GM18951 (cell line): ENCODE results near the gene LSM11.

Experiments used
- POLR2A ChIP-seq: IDR thresholded peaks from 4 replicates; pipeline ENCODE4 v1.6.1; 2011; ENCODE audit warnings: mild to moderate bottlenecking; ENCODE audit not compliant: insufficient read length, insufficient read depth; ENCODE audit errors: extremely low read depth
- in situ Hi-C: fragments of 300-500 bp; cut with MboI; formaldehyde crosslinking; loops from one replicate; pipeline ENCODE4 v1.12.0; 2022; ENCODE audit warnings: low sequenced_read_pairs, mixed read lengths, inconsistent platforms; ENCODE audit not compliant: unreplicated experiment

Gene LSM11

DNA sequence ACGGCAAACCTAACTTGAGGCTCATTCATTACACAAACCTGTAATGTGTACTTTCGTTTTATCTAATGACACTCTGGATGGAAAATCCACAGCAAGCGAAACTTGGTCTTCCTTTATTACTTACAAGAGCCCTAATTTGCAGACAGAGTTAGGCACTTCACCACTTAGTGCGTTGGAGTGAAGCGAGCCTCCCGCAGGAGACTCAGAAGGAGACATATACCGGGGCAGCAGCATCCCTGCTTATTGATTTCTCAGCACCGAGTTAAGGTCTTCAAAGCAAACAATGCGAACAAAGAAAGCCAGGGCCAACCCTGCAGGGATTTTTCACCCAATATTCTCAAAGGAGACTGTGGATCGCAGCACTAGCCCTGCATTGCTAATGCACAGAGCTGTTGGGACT lies 28.6 kb downstream of the LSM11 start:
- in situ Hi-C loops, result no loop called here
- TF ChIP-seq POLR2A, result no peak

DNA sequence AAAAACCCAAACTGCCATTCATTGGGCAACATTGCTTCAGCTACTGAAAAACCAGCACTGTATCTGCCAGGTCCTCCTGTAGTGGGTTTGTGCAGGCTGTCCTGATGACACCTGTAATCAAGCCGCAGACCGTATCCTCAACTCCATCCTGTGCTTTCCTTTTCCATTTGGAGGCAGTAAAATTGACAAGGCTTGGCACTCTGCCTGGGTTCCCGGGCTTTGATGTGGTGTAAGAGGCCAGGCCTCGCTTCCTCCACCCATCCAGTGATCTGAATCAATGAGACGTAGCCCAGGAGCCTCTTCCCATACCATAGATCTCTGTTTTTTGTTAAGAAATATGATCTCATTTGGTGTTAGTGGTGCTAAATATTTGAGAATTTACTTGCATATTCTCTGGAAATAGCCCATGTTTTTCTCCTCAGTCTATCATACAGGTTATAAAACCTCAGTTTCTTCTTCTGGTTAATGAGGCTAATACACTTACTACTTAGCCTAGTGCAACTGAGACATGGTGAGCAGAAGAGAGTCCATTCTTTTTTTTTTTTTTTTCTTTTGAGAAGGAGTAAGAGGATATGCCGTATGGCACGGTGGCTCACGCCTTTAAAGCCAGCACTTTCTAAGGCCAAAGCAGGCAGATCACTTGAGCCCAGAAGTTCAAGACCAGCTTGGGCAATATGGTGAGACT lies 34.8 kb downstream of the LSM11 start:
- in situ Hi-C loops, result no loop called here
- no peak for TF ChIP-seq POLR2A

DNA sequence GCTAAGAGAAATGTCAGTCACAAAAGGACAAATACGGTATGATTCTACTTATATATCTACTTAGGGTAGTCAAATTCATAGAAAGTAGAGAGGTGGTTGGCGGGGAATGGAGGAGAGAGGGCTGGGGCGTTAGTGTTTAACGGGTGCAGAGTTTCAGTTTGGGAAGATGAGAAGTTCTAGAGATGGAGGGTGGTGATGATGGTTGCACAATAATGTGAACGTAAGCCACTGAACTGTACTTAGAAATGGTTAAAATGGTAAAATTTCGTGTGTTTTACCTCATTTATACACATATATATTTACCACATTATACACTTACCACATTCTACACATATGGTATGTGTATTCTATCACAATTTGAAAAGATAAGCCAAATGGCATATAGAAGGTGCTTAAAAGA lies 35.7 kb downstream of the LSM11 start:
- no peak for TF ChIP-seq POLR2A
- in situ Hi-C loops, result no loop called here

DNA sequence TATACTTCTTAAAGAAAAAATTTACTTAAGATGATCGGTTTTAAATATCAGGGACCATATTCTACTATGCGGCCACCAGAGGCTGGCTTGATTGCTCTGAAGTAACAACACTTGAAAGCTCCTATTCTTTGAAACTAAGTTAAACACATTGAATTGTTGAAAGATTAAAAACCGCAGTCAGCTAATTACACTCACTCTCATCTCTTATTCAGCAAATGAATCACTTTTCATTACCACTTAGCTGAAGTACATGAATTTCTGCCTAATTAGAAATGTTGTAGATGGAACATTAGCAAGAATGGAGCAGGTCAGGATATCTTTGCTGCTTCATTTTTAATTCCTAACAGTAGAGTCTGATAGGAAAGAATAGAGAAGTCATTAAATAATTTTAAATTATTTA lies 42.3 kb downstream of the LSM11 start:
- in situ Hi-C loops, result no loop called here
- TF ChIP-seq POLR2A, result no peak

DNA sequence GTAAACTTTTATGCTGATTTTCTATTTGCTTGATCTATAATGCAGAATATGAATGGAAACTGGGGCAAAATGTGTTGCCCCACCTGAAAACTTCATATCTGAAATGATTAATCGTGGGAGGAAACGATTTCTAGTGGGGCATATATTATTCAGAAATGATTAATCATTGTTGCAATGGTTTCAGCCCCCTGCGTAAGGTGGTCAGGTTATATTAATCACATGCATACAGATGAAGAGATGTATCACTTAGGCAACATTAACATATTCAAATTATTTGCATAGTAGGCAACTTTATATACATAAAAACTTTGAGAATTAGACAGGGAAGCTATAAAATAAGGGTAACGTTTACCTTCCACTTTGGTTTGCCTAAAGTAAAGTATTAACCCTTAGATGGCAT lies 49.8 kb downstream of the LSM11 start:
- in situ Hi-C loops, result no loop called here
- no peak for TF ChIP-seq POLR2A

DNA sequence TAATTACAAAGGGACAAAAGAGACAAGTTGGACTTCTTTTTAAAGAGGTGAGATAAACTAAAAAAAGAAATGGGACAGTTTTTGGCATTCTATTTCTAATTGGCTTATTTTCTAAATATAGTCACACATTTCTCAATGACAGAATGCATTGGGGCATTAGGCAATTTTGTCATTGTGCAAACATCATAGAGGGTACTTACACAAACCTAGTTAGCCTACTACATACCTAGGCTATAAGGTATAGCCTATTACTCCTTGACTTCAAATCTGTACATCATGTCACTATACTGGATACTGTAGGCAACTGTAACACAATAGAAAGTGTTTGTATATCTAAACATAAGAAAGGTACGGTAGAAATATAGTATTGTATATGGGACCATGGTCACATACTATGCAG lies 56.1 kb downstream of the LSM11 start:
- in situ Hi-C loops, result no loop called here
- no peak for TF ChIP-seq POLR2A

DNA sequence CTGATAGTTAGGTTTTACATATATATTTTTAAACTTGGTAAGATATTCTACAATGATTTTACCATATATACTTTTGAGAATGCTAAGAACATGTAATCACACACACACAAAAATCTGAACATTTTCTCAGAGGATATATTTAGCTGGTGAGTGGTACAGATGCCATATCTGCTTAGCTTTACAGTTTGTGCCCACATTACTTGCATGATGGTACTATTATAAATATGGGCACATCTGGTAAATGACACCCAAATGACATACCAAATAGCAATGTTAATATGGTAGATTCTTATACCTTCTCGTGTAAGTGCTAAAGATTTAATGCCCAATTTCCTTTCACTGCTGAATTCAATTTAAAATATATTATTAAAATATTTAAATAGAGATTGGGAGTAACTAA lies 56.6 kb downstream of the LSM11 start:
- in situ Hi-C loops, result loop anchor here (25.0 kb wide), 1 partner anchor 1337 kb away; no protein-coding TSS in a partner anchor
- no peak for TF ChIP-seq POLR2A

DNA sequence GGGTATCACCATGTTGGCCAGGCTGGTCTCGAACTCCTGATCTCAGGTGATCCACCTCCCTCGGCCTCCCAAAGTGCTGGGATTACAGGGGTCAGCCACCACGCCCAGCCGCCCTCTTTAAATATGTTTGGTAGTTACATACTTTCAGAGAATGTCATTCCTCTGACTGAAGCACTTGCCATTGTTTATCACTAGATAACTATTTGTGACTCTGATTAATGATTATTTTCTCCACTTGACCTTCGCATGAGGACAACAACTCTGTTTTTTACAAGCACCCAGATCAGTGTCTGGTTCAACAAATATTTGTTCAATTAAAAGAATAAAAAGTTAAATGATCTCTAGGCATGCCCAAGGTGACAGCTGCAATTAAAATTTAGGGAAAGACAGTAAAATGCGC lies 59.2 kb downstream of the LSM11 start:
- no peak for TF ChIP-seq POLR2A
- in situ Hi-C loops, result loop anchor here (25.0 kb wide), 1 partner anchor 1335 kb away; no protein-coding TSS in a partner anchor

DNA sequence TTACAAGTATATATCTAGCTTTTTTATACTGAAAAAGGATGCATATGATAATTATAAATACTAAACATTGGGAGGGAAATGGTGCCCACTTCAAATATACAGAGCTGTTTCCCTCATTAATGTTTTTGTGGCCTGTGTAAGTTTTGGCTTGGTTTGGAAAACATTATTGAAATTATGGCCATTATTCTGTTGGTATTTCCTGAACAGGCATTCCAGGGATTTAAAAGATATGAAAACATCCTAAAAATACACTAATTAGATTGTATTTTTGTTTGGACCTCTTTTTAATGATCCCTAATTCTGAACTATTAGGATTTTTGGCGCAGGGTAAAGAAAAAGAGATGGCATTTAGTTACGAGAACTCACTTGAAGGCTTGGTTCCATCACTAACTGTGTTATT lies 64.5 kb downstream of the LSM11 start:
- in situ Hi-C loops, result loop anchor here (25.0 kb wide), 1 partner anchor 1329 kb away; no protein-coding TSS in a partner anchor
- no peak for TF ChIP-seq POLR2A
